Kidney (tissue), 14 donors: Measurements from ENCODE around the gene FKBP6. TPM values are rescaled to one million over a fixed set of nuclear protein-coding genes. Genes with fewer than 3 reads are reported as not detected.

Source experiments
- DNase-seq, 5 donors: peaks; one replicate each; pipeline ENCODE4 v3.0.0-alpha.2; 2013 to 2020
- FAIRE-seq: peaks from 2 replicates; lab custom pipeline; 2012; peaks lifted over from hg19 to GRCh38; lab: Jason Lieb, UNC
- H3K27ac ChIP-seq, 2 donors: one replicate each; pipeline ENCODE4 v1.7.0; 2013; ENCODE audit warnings: low read depth in 2 of 2, low read length in 2 of 2, inconsistent platforms in 1 of 2
- H3K27me3 ChIP-seq: one replicate; pipeline ENCODE4 v1.7.1; 2013; ENCODE audit warnings: low read length, inconsistent platforms; ENCODE audit not compliant: control insufficient read depth, insufficient read depth
- H3K36me3 ChIP-seq, 3 donors: one replicate each; pipeline versions ENCODE4 v1.7.0 to v1.7.1; 2013; ENCODE audit warnings: low read length in 3 of 3, control low read depth in 1 of 3, inconsistent platforms in 1 of 3; ENCODE audit not compliant: insufficient read depth in 3 of 3, control insufficient read depth in 2 of 3
- H3K4me1 ChIP-seq, 3 donors: one replicate each; pipeline versions ENCODE4 v1.7.0 to v1.7.1; 2013; ENCODE audit warnings: low read length in 3 of 3, inconsistent platforms in 1 of 3, low read depth in 1 of 3; ENCODE audit not compliant: control insufficient read depth in 2 of 3, insufficient read depth in 2 of 3
- H3K4me3 ChIP-seq, 3 donors: one replicate each; pipeline versions ENCODE4 v1.7.0 to v1.8.1; 2013; ENCODE audit warnings: low read length in 3 of 3, control low read depth in 1 of 3, inconsistent platforms in 1 of 3
- H3K9ac ChIP-seq, 3 donors: one replicate each; pipeline versions ENCODE4 v1.7.0 to v1.7.1; 2013; ENCODE audit warnings: low read length in 3 of 3, control low read depth in 1 of 3, inconsistent platforms in 1 of 3
- H3K9me3 ChIP-seq, 3 donors: one replicate each; pipeline versions ENCODE4 v1.7.0 to v1.7.1; 2013; ENCODE audit warnings: low read length in 3 of 3, control low read depth in 1 of 3, inconsistent platforms in 1 of 3; ENCODE audit not compliant: control insufficient read depth in 2 of 3, insufficient read depth in 1 of 3
- intact Hi-C: fragments of 100-400 bp; cut with DNase I; formaldehyde crosslinking; loops from one replicate; pipeline ENCODE4 v1.11.1; 2022
- polyA plus RNA-seq: library from polyadenylated mRNA; stranded (reverse); fragments of 350-450 nt; fragmentation: Illumina TruSeq; extraction: RNeasy Lipid Tissue Mini Kit (QIAGEN cat#74804); gene quantifications from one replicate; pipeline ENCODE4 v1.2.3, GENCODE V29; 2014; ENCODE audit warnings: low read depth, low replicate concordance; ENCODE audit not compliant: insufficient read depth
- total RNA-seq: library from RNA; stranded (reverse); fragmentation: NEBNext Ultra II Directional; extraction: Animal tissue kit (Norgen Biotek cat#: 25700); gene quantifications from one replicate; pipeline ENCODE4 v1.2.1, GENCODE V29; 2021
- TF ChIP-seq, protein P1 (sequence below): IDR thresholded peaks from 3 replicates; pipeline ENCODE4 v1.5.1; 2012; ENCODE audit warnings: mild to moderate bottlenecking, moderate library complexity, borderline replicate concordance; ENCODE audit not compliant: insufficient read depth; ENCODE audit errors: extremely low read depth
- donor health status: control.
- donor health status: control.
- donor health status: control.
- donor health status: control.
- donor health status: control.
- donor health status: DM: yes; HTN: yes; CAD: no.
- donor health status: Normal renal cell carcinoma (clear cell type).

Gene FKBP6
- total and polyA plus RNA-seq, 2 donors from 2014 or later = 0.13 TPM; not detected in 1

- intact Hi-C loops = no loop called here
- H3K4me1 ChIP-seq = peaks cover 0 to 3% (median 0%) of the 10 kb centered on the region in 3 donors
- TF ChIP-seq, protein P1, sequence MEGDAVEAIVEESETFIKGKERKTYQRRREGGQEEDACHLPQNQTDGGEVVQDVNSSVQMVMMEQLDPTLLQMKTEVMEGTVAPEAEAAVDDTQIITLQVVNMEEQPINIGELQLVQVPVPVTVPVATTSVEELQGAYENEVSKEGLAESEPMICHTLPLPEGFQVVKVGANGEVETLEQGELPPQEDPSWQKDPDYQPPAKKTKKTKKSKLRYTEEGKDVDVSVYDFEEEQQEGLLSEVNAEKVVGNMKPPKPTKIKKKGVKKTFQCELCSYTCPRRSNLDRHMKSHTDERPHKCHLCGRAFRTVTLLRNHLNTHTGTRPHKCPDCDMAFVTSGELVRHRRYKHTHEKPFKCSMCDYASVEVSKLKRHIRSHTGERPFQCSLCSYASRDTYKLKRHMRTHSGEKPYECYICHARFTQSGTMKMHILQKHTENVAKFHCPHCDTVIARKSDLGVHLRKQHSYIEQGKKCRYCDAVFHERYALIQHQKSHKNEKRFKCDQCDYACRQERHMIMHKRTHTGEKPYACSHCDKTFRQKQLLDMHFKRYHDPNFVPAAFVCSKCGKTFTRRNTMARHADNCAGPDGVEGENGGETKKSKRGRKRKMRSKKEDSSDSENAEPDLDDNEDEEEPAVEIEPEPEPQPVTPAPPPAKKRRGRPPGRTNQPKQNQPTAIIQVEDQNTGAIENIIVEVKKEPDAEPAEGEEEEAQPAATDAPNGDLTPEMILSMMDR = no peak
- no peak overlapping the region for H3K9ac ChIP-seq
- H3K9me3 ChIP-seq = no peaks in the 10 kb centered on the region
- H3K27me3 ChIP-seq = no peaks in the 10 kb centered on the region
- H3K27ac ChIP-seq = no peak overlapping the region
- no peaks in the 10 kb centered on the region for H3K36me3 ChIP-seq
- no peak for FAIRE-seq
- H3K4me3 ChIP-seq = no peak overlapping the region
- no peak for DNase-seq
Measured at GRCh38 chr7:73340514-73340913, 12.6 kb downstream of the FKBP6 start.

- intact Hi-C loops = no loop called here
- FAIRE-seq (no peak), DNase-seq (no peak)
- Histone ChIP-seq H3K36me3 (no peaks in the 10 kb centered on the region), H3K27me3 (no peaks in the 10 kb centered on the region), H3K9ac (no peak overlapping the region), H3K4me1 (peaks cover 0 to 5% (median 0%) of the 10 kb centered on the region in 3 donors), H3K27ac (no peak overlapping the region), H3K4me3 (no peak overlapping the region), H3K9me3 (no peaks in the 10 kb centered on the region)
- TF ChIP-seq, protein P1 = no peak
Measured at GRCh38 chr7:73341877-73342276, 13.9 kb downstream of the FKBP6 start.

DNA sequence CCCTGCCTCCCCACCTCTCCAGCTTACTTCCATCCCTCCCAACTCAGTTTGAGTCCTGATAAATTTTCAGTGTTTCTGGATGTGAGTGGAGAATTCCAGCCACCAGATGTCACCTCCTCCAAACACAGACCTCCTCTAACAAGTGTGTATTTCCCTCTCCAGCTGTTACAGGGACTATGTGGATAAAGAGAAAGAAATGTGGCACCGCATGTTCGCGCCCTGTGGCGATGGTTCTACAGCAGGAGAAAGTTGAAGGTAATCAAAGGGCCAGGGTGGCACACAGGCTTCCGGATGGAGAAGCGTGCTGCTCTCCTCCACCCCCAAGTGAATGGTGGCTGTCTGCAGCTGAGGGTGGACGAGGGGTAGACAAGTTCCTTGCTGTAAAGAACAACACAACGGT is 14.7 kb downstream of the FKBP6 start:
- FAIRE-seq = no peak
- intact Hi-C loops = no loop called here
- Histone ChIP-seq H3K4me3 (peak overlapping the region in 1 of 3 donors; percentile 41), H3K27me3 (no peaks in the 10 kb centered on the region), H3K4me1 (peaks cover 0 to 5% (median 0%) of the 10 kb centered on the region in 3 donors), H3K36me3 (no peaks in the 10 kb centered on the region), H3K27ac (no peak overlapping the region), H3K9me3 (no peaks in the 10 kb centered on the region), H3K9ac (peak overlapping the region in 1 of 3 donors; percentile 46)
- TF ChIP-seq, protein P1 = peak; percentile 47
- DNase-seq = peak in 4 of 5 donors; percentile 61 to 90 (median 77)
